Right lung (tissue), 5 donors: ENCODE results near the gene UBQLN4. TPM values are rescaled to one million over a fixed set of nuclear protein-coding genes. Genes with fewer than 3 reads are reported as not detected.
"Not testable (repeated sequence)": the region's sequence is repeated elsewhere in the genome, so short reads cannot be mapped to it uniquely, and the experiment has no call there.

Source experiments
- DNase-seq, 2 donors: peaks; one replicate each; pipeline ENCODE4 v3.0.0-alpha.2; 2013
- polyA plus RNA-seq, 5 donors: library from polyadenylated mRNA; unstranded; fragments of 120-200 nt; gene quantifications; one replicate each; pipeline versions ENCODE4 v1.2.1 to v1.2.3, GENCODE V29; 2013; ENCODE audit warnings: inconsistent platforms in 1 of 5, low replicate concordance in 1 of 5; ENCODE audit not compliant: insufficient read length in 5 of 5, insufficient read depth in 1 of 5

Gene UBQLN4
- polyA plus RNA-seq, 5 donors: 57.6 to 71.5 (median 63.0) TPM

- DNase-seq: no peak
Measured at GRCh38 chr1:156065212-156065611, 11.6 kb upstream of the UBQLN4 start.

- DNase-seq: no peak
Measured at GRCh38 chr1:156064615-156065014, 11.0 kb upstream of the UBQLN4 start.

- no peak for DNase-seq
Measured at GRCh38 chr1:156063997-156064285, 10.3 kb upstream of the UBQLN4 start.

GRCh38 chr1:156062189-156062588, 8.6 kb upstream of the UBQLN4 start:
- DNase-seq: no peak

- peak; percentile 69 to 74 for DNase-seq
Measured at GRCh38 chr1:156060937-156061636, 7.5 kb upstream of the UBQLN4 start, which contains the start of gene RAB25. Gene RAB25, plus strand, starts transcription at chr1:156061160. Its CDS starts 241 bp downstream, at chr1:156061401.

GRCh38 chr1:156056326-156056849, 2.8 kb upstream of the UBQLN4 start:
- DNase-seq: no peak

- DNase-seq: no peak
Measured at GRCh38 chr1:156055281-156056048, 1.9 kb upstream of the UBQLN4 start.

- peak; percentile 97 to 98 for DNase-seq
Measured at GRCh38 chr1:156054500-156055280, 1.1 kb upstream of the UBQLN4 start, which contains the start of gene LAMTOR2. Gene LAMTOR2, plus strand, starts transcription at chr1:156054782. Its CDS starts 108 bp downstream, at chr1:156054890.

- peak; percentile 50 to 54 for DNase-seq
Measured at GRCh38 chr1:156052862-156053767, 483 bp downstream of the UBQLN4 start.

- DNase-seq: no peak
Measured at GRCh38 chr1:156051011-156051725, 2.4 kb downstream of the UBQLN4 start.

GRCh38 chr1:156050376-156050775, 3.2 kb downstream of the UBQLN4 start:
- DNase-seq: no peak

GRCh38 chr1:156048663-156049258, 4.8 kb downstream of the UBQLN4 start:
- no peak for DNase-seq

GRCh38 chr1:156045076-156045475, 8.5 kb downstream of the UBQLN4 start:
- no peak for DNase-seq

GRCh38 chr1:156042828-156043227, 10.8 kb downstream of the UBQLN4 start:
- no peak for DNase-seq

- DNase-seq: not testable (repeated sequence)
Measured at GRCh38 chr1:156034991-156035390, 18.6 kb downstream of the UBQLN4 start.

- DNase-seq: no peak
Measured at GRCh38 chr1:156033011-156033410, 20.6 kb downstream of the UBQLN4 start.

GRCh38 chr1:156026588-156026987, 27.0 kb downstream of the UBQLN4 start:
- DNase-seq: no peak

GRCh38 chr1:156025876-156026275, 27.7 kb downstream of the UBQLN4 start:
- DNase-seq: no peak

GRCh38 chr1:156024801-156025200, 28.8 kb downstream of the UBQLN4 start:
- no peak for DNase-seq

GRCh38 chr1:156021954-156022353, 31.6 kb downstream of the UBQLN4 start:
- DNase-seq: no peak
